ENCODE data around the gene FLII. TPM values are rescaled to one million over a fixed set of nuclear protein-coding genes. Genes with fewer than 3 reads are reported as not detected.
"Not testable (repeated sequence)": the region's sequence is repeated elsewhere in the genome, so short reads cannot be mapped to it uniquely, and the experiment has no call there.

The FLII gene
- 100 to 1,000 TPM; 247 to 285 TPM for total RNA-seq

GRCh38 chr17:18258356-18259038 is at the start of gene FLII:
FLII (minus strand) TSS chr17:18258738; CDS start chr17:18258690, 48 bp downstream.
- H3K27me3 Mint-ChIP-seq = no peaks in the 10 kb centered on the region
- peak within 1 kb of the TSS; percentile 95 for H3K4me3 Mint-ChIP-seq
- H3K27ac Mint-ChIP-seq = peak within 1 kb of the TSS; percentile 74 to 97
- H3K36me3 Mint-ChIP-seq = no peaks in the 10 kb centered on the region
- H3K9me3 Mint-ChIP-seq = no peaks in the 10 kb centered on the region
- DNase-seq (ENCODE audit: low spot score) (peak; percentile 71), ATAC-seq (peak; percentile 63 to 70)
- H3K4me1 Mint-ChIP-seq (ENCODE audit: low read depth in 2 of 2) = peaks cover 11 to 22% of the 10 kb centered on the region in 2 donors

- not testable (repeated sequence) for H3K27me3 Mint-ChIP-seq; ATAC-seq; H3K27ac Mint-ChIP-seq; DNase-seq (ENCODE audit: low spot score); H3K4me3 Mint-ChIP-seq; H3K4me1 Mint-ChIP-seq (ENCODE audit: low read depth in 2 of 2); H3K9me3 Mint-ChIP-seq
- H3K36me3 Mint-ChIP-seq = peaks cover 19% of the 10 kb centered on the region
Measured at GRCh38 chr17:18303206-18303605, 44.7 kb upstream of the FLII start.

- H3K4me1 Mint-ChIP-seq (ENCODE audit: low read depth in 2 of 2) = no peaks in the 10 kb centered on the region
- no peak for ATAC-seq
- no peaks in the 10 kb centered on the region for H3K9me3 Mint-ChIP-seq
- no peak for DNase-seq (ENCODE audit: low spot score)
- no peaks in the 10 kb centered on the region for H3K27me3 Mint-ChIP-seq
- no peak overlapping the region for H3K4me3 Mint-ChIP-seq
- no peak overlapping the region for H3K27ac Mint-ChIP-seq
- H3K36me3 Mint-ChIP-seq = peaks cover 17% of the 10 kb centered on the region
Measured at GRCh38 chr17:18300725-18301480, 42.4 kb upstream of the FLII start.

- not testable (repeated sequence) for H3K4me1 Mint-ChIP-seq (ENCODE audit: low read depth in 2 of 2); H3K4me3 Mint-ChIP-seq; H3K9me3 Mint-ChIP-seq; ATAC-seq; H3K27me3 Mint-ChIP-seq; H3K27ac Mint-ChIP-seq; DNase-seq (ENCODE audit: low spot score)
- peaks cover 12% of the 10 kb centered on the region for H3K36me3 Mint-ChIP-seq
Measured at GRCh38 chr17:18298061-18298460, 39.5 kb upstream of the FLII start.

GRCh38 chr17:18291718-18292540 is 33.4 kb upstream of the FLII start:
- Mint-ChIP-seq H3K27me3 (no peaks in the 10 kb centered on the region), H3K9me3 (no peaks in the 10 kb centered on the region), H3K36me3 (no peaks in the 10 kb centered on the region), H3K27ac (no peak overlapping the region), H3K4me1 (ENCODE audit: low read depth in 2 of 2) (no peaks in the 10 kb centered on the region), H3K4me3 (no peak overlapping the region)
- ATAC-seq = no peak
- no peak for DNase-seq (ENCODE audit: low spot score)

- no peaks in the 10 kb centered on the region for H3K27me3 Mint-ChIP-seq
- H3K9me3 Mint-ChIP-seq = no peaks in the 10 kb centered on the region
- no peak overlapping the region for H3K4me3 Mint-ChIP-seq
- H3K27ac Mint-ChIP-seq = no peak overlapping the region
- no peak for ATAC-seq
- no peaks in the 10 kb centered on the region for H3K4me1 Mint-ChIP-seq (ENCODE audit: low read depth in 2 of 2)
- no peak for DNase-seq (ENCODE audit: low spot score)
- peaks cover 7% of the 10 kb centered on the region for H3K36me3 Mint-ChIP-seq
Measured at GRCh38 chr17:18285296-18285695, 26.8 kb upstream of the FLII start.

- Mint-ChIP-seq H3K27me3 (no peaks in the 10 kb centered on the region), H3K4me3 (no peak overlapping the region), H3K27ac (no peak overlapping the region), H3K36me3 (peaks cover 7% of the 10 kb centered on the region), H3K9me3 (no peaks in the 10 kb centered on the region), H3K4me1 (ENCODE audit: low read depth in 2 of 2) (no peaks in the 10 kb centered on the region)
- no peak for ATAC-seq
- DNase-seq (ENCODE audit: low spot score) = no peak
Measured at GRCh38 chr17:18281788-18282187, 23.2 kb upstream of the FLII start.

- Mint-ChIP-seq H3K27ac (no peak overlapping the region), H3K36me3 (peaks cover 6% of the 10 kb centered on the region), H3K4me3 (no peak overlapping the region), H3K9me3 (no peaks in the 10 kb centered on the region), H3K27me3 (no peaks in the 10 kb centered on the region), H3K4me1 (ENCODE audit: low read depth in 2 of 2) (no peaks in the 10 kb centered on the region)
- ATAC-seq (no peak), DNase-seq (ENCODE audit: low spot score) (no peak)
Measured at GRCh38 chr17:18280766-18281371, 22.3 kb upstream of the FLII start.

GRCh38 chr17:18280249-18280648 is 21.7 kb upstream of the FLII start:
- H3K27me3 Mint-ChIP-seq = no peaks in the 10 kb centered on the region
- peaks cover under 1% of the 10 kb centered on the region for H3K36me3 Mint-ChIP-seq
- ATAC-seq (no peak), DNase-seq (ENCODE audit: low spot score) (no peak)
- no peak overlapping the region for H3K4me3 Mint-ChIP-seq
- H3K4me1 Mint-ChIP-seq (ENCODE audit: low read depth in 2 of 2) = no peaks in the 10 kb centered on the region
- H3K27ac Mint-ChIP-seq = no peak overlapping the region
- no peaks in the 10 kb centered on the region for H3K9me3 Mint-ChIP-seq

- Mint-ChIP-seq H3K27ac (no peak overlapping the region), H3K4me3 (no peak overlapping the region), H3K27me3 (no peaks in the 10 kb centered on the region), H3K9me3 (no peaks in the 10 kb centered on the region), H3K4me1 (ENCODE audit: low read depth in 2 of 2) (no peaks in the 10 kb centered on the region), H3K36me3 (no peaks in the 10 kb centered on the region)
- DNase-seq (ENCODE audit: low spot score) (no peak), ATAC-seq (no peak)
Measured at GRCh38 chr17:18278867-18279266, 20.3 kb upstream of the FLII start.

- H3K4me1 Mint-ChIP-seq (ENCODE audit: low read depth in 2 of 2) = peaks cover 0 to 3% of the 10 kb centered on the region in 2 donors
- ATAC-seq = no peak
- no peak overlapping the region for H3K4me3 Mint-ChIP-seq
- no peak overlapping the region for H3K27ac Mint-ChIP-seq
- H3K9me3 Mint-ChIP-seq = no peaks in the 10 kb centered on the region
- no peaks in the 10 kb centered on the region for H3K27me3 Mint-ChIP-seq
- no peak for DNase-seq (ENCODE audit: low spot score)
- H3K36me3 Mint-ChIP-seq = peaks cover 4% of the 10 kb centered on the region
Measured at GRCh38 chr17:18277076-18277475, 18.5 kb upstream of the FLII start.

GRCh38 chr17:18270046-18270931 is 11.8 kb upstream of the FLII start:
- H3K27ac Mint-ChIP-seq = no peak overlapping the region
- peaks cover 0 to 3% of the 10 kb centered on the region in 2 donors for H3K4me1 Mint-ChIP-seq (ENCODE audit: low read depth in 2 of 2)
- no peak for ATAC-seq
- H3K9me3 Mint-ChIP-seq = no peaks in the 10 kb centered on the region
- H3K27me3 Mint-ChIP-seq = no peaks in the 10 kb centered on the region
- no peak for DNase-seq (ENCODE audit: low spot score)
- H3K4me3 Mint-ChIP-seq = no peak overlapping the region
- H3K36me3 Mint-ChIP-seq = peaks cover 4% of the 10 kb centered on the region

Measured in natural killer cell treated with Interleukin-12 subunit alpha and Interleukin-12 subunit beta and Interleukin-15 and Interleukin-18, amount 100 ng/mL, for 72 hours (primary cell).